ENCODE measurements around the gene ARAP2. TPM values are rescaled to one million over a fixed set of nuclear protein-coding genes. Genes with fewer than 3 reads are reported as not detected.

ARAP2 gene
- total RNA-seq, 1 experiment from 2014 or later = 13.6 TPM

DNA sequence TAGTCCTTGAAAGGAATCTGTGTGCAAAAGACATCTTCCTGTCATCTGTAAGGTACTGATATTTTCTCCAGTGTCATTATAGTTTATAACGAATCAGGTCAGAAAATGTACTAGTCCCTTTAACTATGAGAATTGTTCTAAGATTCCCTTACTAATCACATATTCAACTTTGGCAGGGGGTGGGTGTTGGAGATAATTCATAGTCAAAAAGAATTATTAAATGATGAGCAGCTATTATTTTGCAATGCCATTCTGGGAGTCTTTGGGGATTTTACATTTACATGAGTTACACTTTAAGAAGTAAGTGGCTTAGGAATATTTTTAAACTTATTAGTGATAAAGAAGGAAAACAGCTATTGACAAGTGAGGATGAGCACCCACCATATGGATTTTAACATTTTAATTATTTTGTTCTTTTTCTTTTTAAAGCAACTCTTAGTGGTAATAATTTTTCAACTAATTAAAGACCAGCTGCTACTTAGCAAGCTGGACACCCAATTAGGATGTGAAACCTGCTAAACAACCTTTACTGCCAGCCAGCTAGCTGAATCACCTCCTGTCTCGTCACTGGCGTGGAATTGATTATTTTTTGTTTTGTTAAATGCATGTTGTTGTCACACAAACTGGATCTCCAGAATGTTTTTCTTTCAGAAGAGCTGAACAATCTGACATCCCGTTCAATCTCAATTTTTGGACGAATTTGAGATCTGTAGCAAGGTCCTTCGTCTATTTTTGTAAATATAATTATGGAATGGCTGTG is 219.2 kb downstream of the ARAP2 start:
- DNase-seq (ENCODE audit: low read depth, low spot score) (peak; percentile 28), ATAC-seq (no peak)
- no peak overlapping the region for H3K9ac ChIP-seq (ENCODE audit: low read length)
- no peaks in the 10 kb centered on the region for H4K20me1 ChIP-seq (ENCODE audit: insufficient read depth)
- no peak overlapping the region; a peak in 1 of 4 replicates for H3K4me3 ChIP-seq (replicated peaks in 1 of 2; ENCODE audit: low read depth in 1 of 2, low read length in 2 of 2)
- H2AFZ ChIP-seq (ENCODE audit: low read depth, low read length, poor library complexity, severe bottlenecking) = peak overlapping the region; percentile 81
- H3K36me3 ChIP-seq (ENCODE audit: control insufficient read depth in 1 of 2, insufficient read depth in 2 of 2, low read length in 2 of 2) = no peaks in the 10 kb centered on the region
- no peaks in the 10 kb centered on the region for H3K79me2 ChIP-seq (ENCODE audit: insufficient read depth, low read length)
- H3K4me1 ChIP-seq (ENCODE audit: control insufficient read depth in 1 of 2, insufficient read depth in 2 of 2, low read length in 2 of 2) = peaks cover 5 to 9% of the 10 kb centered on the region in 2 experiments; a peak in 2 of 4 replicates
- H3K9me3 ChIP-seq (ENCODE audit: control insufficient read depth in 1 of 2, insufficient read depth in 1 of 2, low read depth in 1 of 2, low read length in 2 of 2) = no peaks in the 10 kb centered on the region
- H3K27ac ChIP-seq (ENCODE audit: low read depth, low read length) = no peak overlapping the region
- peak overlapping the region; percentile 44 for H3K4me2 ChIP-seq (ENCODE audit: low read length)
- POLR2A ChIA-PET = no interaction called here
- H3K9me2 ChIP-seq (ENCODE audit: insufficient read depth) = no peaks in the 10 kb centered on the region
- no TSS peak for BruUV-seq (replicated peaks)
- intact Hi-C loops (cut with micrococcal nuclease) = no loop called here
- TF ChIP-seq YY1 (IDR thresholded peaks at IDR 0.05; ENCODE audit: extremely low read depth, insufficient replicate concordance, low read depth, low read length) = no peak
- TF ChIP-seq CBX3 (IDR thresholded peaks at IDR 0.05; ENCODE audit: low read depth) = 0 out of 2 replicates have a peak, but pooled peaks have one; percentile 21
- TF ChIP-seq JUND (IDR thresholded peaks at IDR 0.05) = peak; percentile 61
- TF ChIP-seq POLR2A (IDR thresholded peaks at IDR 0.05; ENCODE audit: borderline replicate concordance, extremely low read depth, insufficient read depth, insufficient read length) = no peak
- TF ChIP-seq ZFX (IDR thresholded peaks at IDR 0.05) = no peak
- peak; percentile 65 for TF ChIP-seq FOSL1 (IDR thresholded peaks at IDR 0.05; ENCODE audit: low read depth)
- TF ChIP-seq POLR2AphosphoS5 (IDR thresholded peaks at IDR 0.05; ENCODE audit: low read depth, low read length) = no peak
- TF ChIP-seq EZH2 (IDR thresholded peaks at IDR 0.05) = no peak
- TF ChIP-seq SP1 (IDR thresholded peaks at IDR 0.05; ENCODE audit: low read depth) = peak; percentile 65
- TF ChIP-seq SRF (IDR thresholded peaks at IDR 0.05; ENCODE audit: low read depth) = 0 out of 2 replicates have a peak, but pooled peaks have one; percentile 18
- TF ChIP-seq, protein P1, sequence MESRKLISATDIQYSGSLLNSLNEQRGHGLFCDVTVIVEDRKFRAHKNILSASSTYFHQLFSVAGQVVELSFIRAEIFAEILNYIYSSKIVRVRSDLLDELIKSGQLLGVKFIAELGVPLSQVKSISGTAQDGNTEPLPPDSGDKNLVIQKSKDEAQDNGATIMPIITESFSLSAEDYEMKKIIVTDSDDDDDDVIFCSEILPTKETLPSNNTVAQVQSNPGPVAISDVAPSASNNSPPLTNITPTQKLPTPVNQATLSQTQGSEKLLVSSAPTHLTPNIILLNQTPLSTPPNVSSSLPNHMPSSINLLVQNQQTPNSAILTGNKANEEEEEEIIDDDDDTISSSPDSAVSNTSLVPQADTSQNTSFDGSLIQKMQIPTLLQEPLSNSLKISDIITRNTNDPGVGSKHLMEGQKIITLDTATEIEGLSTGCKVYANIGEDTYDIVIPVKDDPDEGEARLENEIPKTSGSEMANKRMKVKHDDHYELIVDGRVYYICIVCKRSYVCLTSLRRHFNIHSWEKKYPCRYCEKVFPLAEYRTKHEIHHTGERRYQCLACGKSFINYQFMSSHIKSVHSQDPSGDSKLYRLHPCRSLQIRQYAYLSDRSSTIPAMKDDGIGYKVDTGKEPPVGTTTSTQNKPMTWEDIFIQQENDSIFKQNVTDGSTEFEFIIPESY (IDR thresholded peaks at IDR 0.05; ENCODE audit: extremely low read depth, insufficient replicate concordance, low read length) = no peak
- TF ChIP-seq TCF7L2 (IDR thresholded peaks at IDR 0.05; ENCODE audit: borderline replicate concordance, extremely low read depth, insufficient read depth, insufficient read length) = no peak
- CTCF ChIA-PET = no interaction called here
- no peaks in the 10 kb centered on the region for H3K27me3 ChIP-seq (ENCODE audit: insufficient read depth, low read length)
- RAD21 ChIA-PET (ENCODE audit: low non-redundant PET in 1 of 2, low total read pairs in 2 of 2, uncharacterized antibody in 2 of 2, unreplicated experiment in 2 of 2) = no interaction called here

All from HCT116 (cell line).